AG04450 (cell line): ENCODE measurements around the gene CTCFL. TPM values are rescaled to one million over a fixed set of nuclear protein-coding genes. Genes with fewer than 3 reads are reported as not detected.

ENCODE experiments used
- CTCF ChIA-PET: fragments of 300-600, 350-600 bp; formaldehyde crosslinking; extraction: SDS; loops from one replicate; lab custom pipeline; 2022; ENCODE audit warnings: antibody characterized with exemption, inconsistent platforms; lab: Charles Lee
- POLR2A ChIA-PET: fragments of 350-600 bp; formaldehyde crosslinking; extraction: SDS; loops from one replicate; lab custom pipeline; 2021; ENCODE audit warnings: antibody characterized with exemption, inconsistent platforms; lab: Yijun Ruan, JAX
- DNase-seq: peaks from one replicate; pipeline ENCODE4 v3.0.0-alpha.2; 2011; ENCODE audit warnings: low read depth, low spot score
- H3K27ac ChIP-seq: one replicate; pipeline ENCODE4 v1.5.1; 2012; ENCODE audit warnings: low read depth, low read length, control low read depth
- H3K27me3 ChIP-seq: one replicate; pipeline ENCODE4 v1.6.0; 2012; ENCODE audit warnings: low read length; ENCODE audit not compliant: control insufficient read depth, insufficient read depth
- H3K4me3 ChIP-seq: 2 replicates; pipeline ENCODE4 v1.5.1; 2011; ENCODE audit warnings: mild to moderate bottlenecking, low read depth, low read length, control low read depth
- H3K9me3 ChIP-seq: 2 replicates; pipeline ENCODE4 v1.5.1; 2012; ENCODE audit warnings: low read length; ENCODE audit not compliant: control insufficient read depth, insufficient read depth
- polyA plus RNA-seq: library from polyadenylated mRNA; depleted of rRNA; stranded (reverse); fragments of >200 nt; gene quantifications from 2 replicates; pipeline ENCODE4 v1.2.3, GENCODE V29; 2011; rRNA removed
- TF ChIP-seq, protein P1 (sequence below): IDR thresholded peaks from 2 replicates; pipeline ENCODE4 v1.5.1; 2011; ENCODE audit warnings: low read depth, low read length, control low read depth, inconsistent platforms

Gene CTCFL
- polyA plus RNA-seq, 1 experiment: not detected

DNA sequence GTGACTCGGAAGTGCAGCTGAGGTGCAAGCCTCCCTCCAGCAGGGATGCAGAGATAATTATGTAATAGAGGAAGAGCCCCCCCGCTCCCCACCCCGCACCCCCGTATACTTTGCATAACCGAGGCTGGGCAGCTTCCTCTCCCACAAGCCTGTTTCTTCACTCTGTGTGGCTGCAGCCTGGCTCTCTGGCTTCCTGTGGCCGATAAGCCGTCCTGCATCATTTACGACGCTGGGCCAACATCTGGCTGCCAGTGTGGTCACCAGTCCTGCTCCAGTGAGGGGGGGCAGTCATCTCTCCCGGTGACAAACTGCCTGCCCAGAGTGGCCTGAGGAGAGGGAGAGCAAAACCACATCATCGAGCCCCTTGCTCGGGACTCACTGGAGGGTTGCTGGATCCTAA is 74.5 kb downstream of the CTCFL start:
- Histone ChIP-seq H3K27me3 (peaks cover 14% of the 10 kb centered on the region), H3K27ac (no peak overlapping the region), H3K4me3 (no peak overlapping the region), H3K9me3 (peaks cover 7% of the 10 kb centered on the region; the same call in 1 of the 2 replicates)
- ChIA-PET POLR2A (no interaction called here), CTCF (no interaction called here)
- TF ChIP-seq, protein P1, sequence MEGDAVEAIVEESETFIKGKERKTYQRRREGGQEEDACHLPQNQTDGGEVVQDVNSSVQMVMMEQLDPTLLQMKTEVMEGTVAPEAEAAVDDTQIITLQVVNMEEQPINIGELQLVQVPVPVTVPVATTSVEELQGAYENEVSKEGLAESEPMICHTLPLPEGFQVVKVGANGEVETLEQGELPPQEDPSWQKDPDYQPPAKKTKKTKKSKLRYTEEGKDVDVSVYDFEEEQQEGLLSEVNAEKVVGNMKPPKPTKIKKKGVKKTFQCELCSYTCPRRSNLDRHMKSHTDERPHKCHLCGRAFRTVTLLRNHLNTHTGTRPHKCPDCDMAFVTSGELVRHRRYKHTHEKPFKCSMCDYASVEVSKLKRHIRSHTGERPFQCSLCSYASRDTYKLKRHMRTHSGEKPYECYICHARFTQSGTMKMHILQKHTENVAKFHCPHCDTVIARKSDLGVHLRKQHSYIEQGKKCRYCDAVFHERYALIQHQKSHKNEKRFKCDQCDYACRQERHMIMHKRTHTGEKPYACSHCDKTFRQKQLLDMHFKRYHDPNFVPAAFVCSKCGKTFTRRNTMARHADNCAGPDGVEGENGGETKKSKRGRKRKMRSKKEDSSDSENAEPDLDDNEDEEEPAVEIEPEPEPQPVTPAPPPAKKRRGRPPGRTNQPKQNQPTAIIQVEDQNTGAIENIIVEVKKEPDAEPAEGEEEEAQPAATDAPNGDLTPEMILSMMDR: no peak
- no peak for DNase-seq

DNA sequence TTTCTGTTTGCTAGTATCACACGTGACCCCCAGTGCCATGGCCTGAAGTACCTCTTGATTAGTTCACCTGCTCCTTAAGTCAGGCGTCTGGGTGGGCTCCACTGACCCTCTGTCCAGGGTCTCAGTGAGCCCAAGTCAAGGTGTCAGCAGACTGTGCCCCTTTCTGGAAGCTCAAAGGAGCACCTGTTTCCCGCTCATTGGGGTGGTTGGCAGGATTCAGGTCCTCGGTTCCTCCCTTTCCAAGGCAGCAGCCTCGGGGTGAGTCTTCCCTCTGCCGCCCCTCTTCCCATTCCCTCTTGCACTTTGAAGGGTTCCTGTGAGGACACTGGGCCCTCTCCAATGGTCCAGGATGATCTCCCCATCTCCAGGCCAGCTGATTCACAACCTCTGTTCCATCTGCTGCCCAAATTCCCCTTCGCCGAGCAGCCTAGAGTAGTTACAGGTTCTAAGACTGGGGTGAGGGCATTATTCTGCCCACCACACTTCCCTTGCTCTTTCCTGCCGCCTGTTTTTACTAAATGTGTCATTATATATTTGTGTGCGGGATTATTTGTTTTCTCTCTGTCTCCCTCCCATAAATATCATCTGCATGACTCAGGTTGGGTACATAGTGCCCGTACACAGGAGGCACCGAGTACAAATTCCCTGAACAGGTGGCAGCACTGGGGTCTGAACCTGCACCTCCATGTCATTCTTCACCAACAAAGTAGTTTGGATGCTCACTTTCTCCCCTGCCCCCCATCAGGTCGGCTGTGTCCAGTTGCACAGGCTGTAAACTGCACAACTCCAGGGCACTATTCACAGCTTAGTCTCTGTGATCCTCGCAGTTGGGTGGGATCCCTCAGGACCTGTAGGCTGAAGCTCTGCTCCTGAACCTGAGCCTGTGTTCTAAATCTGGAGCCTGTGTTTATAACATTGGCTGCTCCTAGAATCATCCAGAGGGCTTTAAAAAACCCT is 75.3 kb downstream of the CTCFL start:
- TF ChIP-seq, protein P1: no peak
- DNase-seq: no peak
- H3K4me3 ChIP-seq: no peak overlapping the region
- ChIA-PET CTCF (no interaction called here), POLR2A (no interaction called here)
- H3K27ac ChIP-seq: no peak overlapping the region
- H3K9me3 ChIP-seq: peaks cover 7% of the 10 kb centered on the region; the same call in 1 of the 2 replicates
- H3K27me3 ChIP-seq: peaks cover 14% of the 10 kb centered on the region

DNA sequence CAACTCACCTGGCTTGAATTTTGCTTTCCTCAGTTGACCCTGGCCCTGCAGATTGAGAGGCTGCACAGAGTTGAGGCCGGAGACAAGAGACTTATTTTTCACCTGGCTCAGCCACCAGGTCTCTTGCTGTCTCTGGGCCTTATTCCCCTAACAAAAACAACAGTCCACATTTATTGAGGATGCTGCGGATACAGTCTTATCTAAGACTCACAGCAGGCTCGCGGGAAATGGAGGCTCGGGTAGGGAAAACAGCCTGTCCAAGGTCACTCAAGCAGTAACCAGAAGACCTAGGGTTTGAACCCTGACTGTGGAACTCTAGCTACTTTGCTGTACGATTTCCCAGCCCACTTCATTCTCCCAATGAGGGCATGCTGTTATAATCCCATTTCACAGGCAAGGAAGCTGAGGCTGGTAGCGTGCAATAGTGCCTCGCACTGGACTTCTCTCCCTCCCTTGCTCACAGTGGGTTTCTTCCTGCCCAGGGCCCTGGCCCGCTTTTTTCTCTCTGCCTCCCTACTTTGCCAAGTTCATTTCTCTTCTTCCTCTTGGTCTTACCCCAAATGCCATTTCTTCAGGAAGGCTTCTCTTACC is 76.1 kb downstream of the CTCFL start:
- DNase-seq: no peak
- Histone ChIP-seq H3K27ac (no peak overlapping the region), H3K4me3 (no peak overlapping the region), H3K9me3 (peaks cover 7% of the 10 kb centered on the region; the same call in 1 of the 2 replicates), H3K27me3 (peaks cover 16% of the 10 kb centered on the region)
- TF ChIP-seq, protein P1: no peak
- POLR2A ChIA-PET: no interaction called here
- CTCF ChIA-PET: no interaction called here

Other genes starting within 250 kb of the CTCFL start
- gene SPO11, start 195.3 kb downstream of the CTCFL start, polyA plus RNA-seq: not detected in 2 replicates
- 43.2 and 45.8 TPM in 2 replicates for gene RAE1, start 173.9 kb downstream of the CTCFL start, polyA plus RNA-seq
- 5.2 and 8.2 TPM in 2 replicates for gene RBM38, start 133.7 kb downstream of the CTCFL start, polyA plus RNA-seq
- not detected in 2 replicates for gene PCK1, start 36.0 kb upstream of the CTCFL start, polyA plus RNA-seq
- not detected in 2 replicates for gene ZBP1, start 95.3 kb upstream of the CTCFL start, polyA plus RNA-seq
- 4.3 and 5.6 TPM in 2 replicates for gene PMEPA1, start 184.9 kb upstream of the CTCFL start, polyA plus RNA-seq